A673 (cell line): ENCODE measurements around the gene DLEC1. TPM values are rescaled to one million over a fixed set of nuclear protein-coding genes. Genes with fewer than 3 reads are reported as not detected.

Experiments used
- BruUV-seq: library from RNA; stranded (reverse); fragments of 400-500 nt; replicated peaks from 2 replicates; lab custom pipeline; 2021; lab: Mats Ljungman, UMichigan
- CTCF ChIA-PET: fragments of 300-600 bp; sonication (Branson Sonifier 250); formaldehyde crosslinking; loops from one replicate; lab custom pipeline; 2022; ENCODE audit warnings: antibody characterized with exemption; lab: Charles Lee
- POLR2A ChIA-PET: fragments of 300-600 bp; sonication (Branson Sonifier 250); formaldehyde crosslinking; loops from one replicate; lab custom pipeline; 2022; ENCODE audit warnings: antibody characterized with exemption; ENCODE audit not compliant: low non-redundant PET; lab: Charles Lee
- DNase-seq: peaks from one replicate; pipeline ENCODE4 v3.0.0-alpha.2; 2015; ENCODE audit warnings: low spot score
- H3K27ac ChIP-seq: fragments of 200-600 bp; sonication (generic); 2 replicates; pipeline ENCODE4 v1.5.1; 2016; ENCODE audit warnings: mixed run types, low read depth, mild to moderate bottlenecking, mixed read lengths, antibody characterized with exemption, low read length; ENCODE audit not compliant: poor library complexity, severe bottlenecking
- H3K27me3 ChIP-seq: fragments of 200-600 bp; sonication (generic); replicated peaks from 2 replicates; pipeline ENCODE4 v1.6.1; 2017; ENCODE audit warnings: mixed run types, low read depth, mild to moderate bottlenecking, mixed read lengths, antibody characterized with exemption, low read length; ENCODE audit not compliant: insufficient read depth, poor library complexity
- H3K36me3 ChIP-seq: fragments of 200-600 bp; sonication (generic); 2 replicates; pipeline ENCODE4 v1.6.1; 2016; ENCODE audit warnings: mixed run types, mild to moderate bottlenecking, mixed read lengths, antibody characterized with exemption, low read length; ENCODE audit not compliant: insufficient read depth, poor library complexity, severe bottlenecking
- H3K4me1 ChIP-seq: fragments of 200-600 bp; sonication (generic); 2 replicates; pipeline ENCODE4 v1.6.1; 2017; ENCODE audit warnings: mixed run types, mild to moderate bottlenecking, mixed read lengths, antibody characterized with exemption, low read length; ENCODE audit not compliant: insufficient read depth, poor library complexity, severe bottlenecking
- H3K4me3 ChIP-seq: fragments of 200-600 bp; sonication (generic); 2 replicates; pipeline ENCODE4 v1.5.1; 2016; ENCODE audit warnings: low read depth, mixed run types, mild to moderate bottlenecking, mixed read lengths, low read length; ENCODE audit not compliant: poor library complexity, severe bottlenecking
- H3K9me3 ChIP-seq: fragments of 200-600 bp; sonication (generic); 2 replicates; pipeline ENCODE4 v1.6.1; 2016; ENCODE audit warnings: mixed run types, low read depth, mild to moderate bottlenecking, mixed read lengths, antibody characterized with exemption, low read length; ENCODE audit not compliant: poor library complexity, severe bottlenecking
- CTCF ChIP-seq: fragments of 300-800, 200-600 bp; sonication (generic); conservative IDR thresholded peaks from 2 replicates; pipeline ENCODE4 v1.5.1; 2017; ENCODE audit warnings: low read depth, mild to moderate bottlenecking, antibody characterized with exemption, low read length, moderate library complexity, mixed read lengths
- EZH2 ChIP-seq: fragments of 200-600 bp; sonication (generic); IDR thresholded peaks from 2 replicates; pipeline ENCODE4 v1.6.1; 2017; ENCODE audit warnings: borderline replicate concordance, low read depth, mild to moderate bottlenecking, mixed read lengths, antibody characterized with exemption, low read length; ENCODE audit not compliant: poor library complexity, severe bottlenecking
- intact Hi-C: fragments of 100-400 bp; cut with micrococcal nuclease; formaldehyde crosslinking; loops from one replicate; pipeline ENCODE4 v1.10.0; 2022; ENCODE audit not compliant: unreplicated experiment
- total RNA-seq: library from RNA; stranded (reverse); gene quantifications from 2 replicates; pipeline ENCODE4 v1.2.3, GENCODE V29; 2021

DLEC1 gene
- total RNA-seq, 1 experiment from 2014 or later, result not detected

DNA sequence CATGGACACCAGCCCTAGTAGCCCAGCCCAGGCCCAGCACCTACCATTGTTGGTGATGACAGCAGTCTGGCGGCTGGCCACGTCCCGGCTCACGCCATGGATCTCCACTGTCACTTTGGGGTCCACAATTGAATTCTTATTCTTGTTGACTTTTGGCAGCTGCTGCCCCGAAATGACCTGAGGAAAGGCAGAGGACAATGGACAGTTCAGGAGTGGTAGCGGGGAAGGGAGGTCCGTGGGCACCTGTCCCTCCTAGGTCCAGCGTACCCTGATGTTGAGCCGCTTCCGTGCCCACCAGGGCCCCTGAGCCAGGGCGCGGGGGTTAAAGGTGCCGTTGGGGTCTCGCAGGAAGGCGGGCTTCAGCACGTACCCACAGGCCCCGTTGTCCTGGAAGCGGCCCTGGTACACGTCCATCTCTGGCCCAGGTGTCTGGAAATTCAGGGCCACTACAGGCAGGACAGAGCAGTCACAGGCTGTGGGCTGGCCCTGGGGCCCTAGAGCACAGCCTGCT, 30.8 kb upstream of the DLEC1 start:
- Histone ChIP-seq H3K27me3 (no peaks in the 10 kb centered on the region), H3K9me3 (no peaks in the 10 kb centered on the region), H3K27ac (no peak overlapping the region), H3K4me1 (no peaks in the 10 kb centered on the region), H3K36me3 (no peaks in the 10 kb centered on the region), H3K4me3 (no peak overlapping the region)
- intact Hi-C loops, result no loop called here
- BruUV-seq, result no TSS peak
- ChIA-PET POLR2A (no interaction called here), CTCF (no interaction called here)
- TF ChIP-seq EZH2, result no peak
- TF ChIP-seq CTCF, result no peak
- no peak for DNase-seq

DNA sequence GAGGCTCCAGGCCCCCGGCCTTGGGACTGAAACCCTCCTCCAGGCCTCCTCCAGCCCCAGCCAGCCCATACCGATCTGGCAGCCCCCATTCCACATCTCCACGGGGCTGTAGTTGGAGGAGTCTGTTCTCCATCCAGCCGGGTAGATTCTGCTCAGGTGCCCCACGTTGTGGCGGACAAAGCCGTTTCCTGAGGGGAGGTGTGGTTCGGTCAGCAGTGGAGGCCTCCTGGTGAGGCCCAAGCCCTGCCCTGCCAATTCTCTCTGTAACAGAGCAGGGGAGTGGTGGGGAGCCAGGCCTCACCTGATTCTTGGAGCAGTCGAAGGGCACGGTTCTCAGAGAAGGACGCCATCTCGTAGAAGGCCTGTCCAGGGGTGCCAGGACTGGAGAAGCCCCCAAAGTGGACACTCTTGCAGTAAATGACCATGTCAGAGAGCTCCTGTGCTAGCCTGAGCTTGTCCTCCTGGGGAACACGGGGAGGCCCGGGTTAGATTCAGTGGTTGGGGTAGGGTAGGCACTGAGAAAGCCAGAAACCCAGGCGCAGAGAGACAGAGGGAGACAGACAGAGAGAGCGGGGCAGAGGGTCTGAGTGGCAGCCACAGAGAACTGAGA, 29.9 kb upstream of the DLEC1 start:
- CTCF ChIA-PET, result no interaction called here
- intact Hi-C loops, result no loop called here
- no peaks in the 10 kb centered on the region for H3K27me3 ChIP-seq
- no peak for TF ChIP-seq CTCF
- TF ChIP-seq EZH2, result no peak
- no peak for DNase-seq
- BruUV-seq, result no TSS peak
- H3K9me3 ChIP-seq, result no peaks in the 10 kb centered on the region
- no peaks in the 10 kb centered on the region for H3K36me3 ChIP-seq
- H3K4me3 ChIP-seq, result no peak overlapping the region
- no peak overlapping the region for H3K27ac ChIP-seq
- POLR2A ChIA-PET, result no interaction called here
- no peaks in the 10 kb centered on the region for H3K4me1 ChIP-seq

DNA sequence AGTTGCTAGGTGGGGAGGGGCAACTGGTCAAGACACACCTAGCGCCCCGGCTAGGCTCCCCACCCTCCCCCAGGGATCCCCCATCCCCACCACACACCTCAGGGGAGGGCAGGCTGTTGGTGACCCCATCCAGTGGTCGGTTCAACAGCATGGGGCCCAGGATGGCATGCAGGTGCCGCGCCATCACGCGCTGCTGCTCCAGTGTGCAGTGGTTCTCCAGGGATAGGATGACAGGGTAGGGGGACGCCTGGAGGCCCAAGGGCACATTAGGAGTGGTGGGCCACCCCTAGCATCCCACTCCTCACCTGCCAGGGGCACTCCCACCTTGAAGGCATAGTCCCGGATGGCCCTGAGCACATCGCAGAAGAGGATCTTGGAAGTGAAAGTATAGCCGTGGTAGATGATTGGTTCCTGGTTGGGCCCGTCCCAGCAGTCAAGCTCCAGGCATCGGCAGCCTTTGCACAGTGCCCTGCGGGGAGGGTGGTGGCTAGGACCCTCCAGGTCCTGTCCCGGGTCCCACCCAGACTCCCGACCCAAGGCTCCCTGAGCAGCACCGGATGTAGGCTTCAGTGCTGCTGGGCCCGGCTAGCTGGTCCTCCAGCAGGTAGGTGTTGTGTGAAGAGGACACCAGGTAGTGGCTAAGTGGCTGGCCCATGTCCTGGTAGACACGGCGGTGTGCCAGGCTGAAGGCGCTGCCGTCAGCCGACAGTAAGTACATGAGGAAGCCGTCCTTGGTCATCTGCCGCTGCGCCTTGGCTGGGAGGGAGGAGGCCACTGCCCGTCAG, 29.0 kb upstream of the DLEC1 start:
- no peaks in the 10 kb centered on the region for H3K27me3 ChIP-seq
- intact Hi-C loops, result no loop called here
- ChIA-PET POLR2A (no interaction called here), CTCF (no interaction called here)
- no peaks in the 10 kb centered on the region for H3K9me3 ChIP-seq
- H3K4me1 ChIP-seq, result no peaks in the 10 kb centered on the region
- no peak for DNase-seq
- H3K4me3 ChIP-seq, result no peak overlapping the region
- TF ChIP-seq CTCF, result no peak
- no peaks in the 10 kb centered on the region for H3K36me3 ChIP-seq
- BruUV-seq, result no TSS peak
- no peak overlapping the region for H3K27ac ChIP-seq
